ENCODE results near the gene GALNT10. TPM values are rescaled to one million over a fixed set of nuclear protein-coding genes. Genes with fewer than 3 reads are reported as not detected.

The GALNT10 gene
- total and polyA plus RNA-seq, 10 of the 15 experiments (the other 5 are each of a cell fraction or from before 2014, with no cell fraction given) = 3.9 to 35.4 (median 15.5) TPM

GRCh38 chr5:154303133-154303532 lies 112.6 kb downstream of the GALNT10 start:
- TF ChIP-seq IRF4 (IDR thresholded peaks at IDR 0.05; ENCODE audit: low read depth, low read length) (no peak), KLF5 (IDR thresholded peaks at IDR 0.05; ENCODE audit: partially characterized antibody) (no peak), SIN3A (IDR thresholded peaks at IDR 0.05; ENCODE audit: low read depth, low read length) (no peak), SUZ12 (IDR thresholded peaks at IDR 0.05; ENCODE audit: unreplicated experiment) (no peak), POLR2AphosphoS2 (IDR thresholded peaks at IDR 0.05; ENCODE audit: low read depth, low read length) (no peak), RAD21 (IDR thresholded peaks at IDR 0.05; ENCODE audit: insufficient read depth, low read depth, low read length) (no peak), SMAD1 (IDR thresholded peaks at IDR 0.05; ENCODE audit: low read depth, partially characterized antibody) (no peak), ATF2 (IDR thresholded peaks at IDR 0.05; ENCODE audit: low read length) (no peak), MYC (IDR thresholded peaks at IDR 0.05; ENCODE audit: insufficient read depth, insufficient read length, insufficient replicate concordance, low read length, severe bottlenecking) (no peak), RELB (IDR thresholded peaks at IDR 0.05; ENCODE audit: low read depth) (no peak), BCL11A (IDR thresholded peaks at IDR 0.05; ENCODE audit: low read depth, low read length) (no peak), TCF3 (IDR thresholded peaks at IDR 0.05; ENCODE audit: borderline replicate concordance, insufficient read depth, low read depth, low read length) (no peak), TBL1XR1 (IDR thresholded peaks at IDR 0.05; ENCODE audit: low read depth, low read length) (no peak), NFYB (IDR thresholded peaks at IDR 0.05; ENCODE audit: insufficient read depth, low read depth, low read length) (no peak), CBX5 (IDR thresholded peaks at IDR 0.05; ENCODE audit: low read depth) (no peak)
- Histone ChIP-seq H3K27ac (ENCODE audit: control insufficient read depth, insufficient read depth) (no peak overlapping the region), H3K27me3 (replicated peaks in 1 of 2; ENCODE audit: control insufficient read depth in 2 of 2, insufficient read depth in 2 of 2, low read length in 1 of 2) (no peaks in the 10 kb centered on the region), H3K36me3 (ENCODE audit: control insufficient read depth in 2 of 2, insufficient read depth in 2 of 2, low read length in 1 of 2) (peaks cover 6 to 19% of the 10 kb centered on the region in 2 experiments), H3K9me3 (replicated peaks; ENCODE audit: control insufficient read depth, insufficient read depth, low read length) (peaks cover 3% of the 10 kb centered on the region; the same call in 2 of the 3 replicates), H3K4me1 (ENCODE audit: control insufficient read depth, insufficient read depth, low read length) (no peaks in the 10 kb centered on the region), H3K79me2 (ENCODE audit: control insufficient read depth, insufficient read depth, low read length) (no peaks in the 10 kb centered on the region), H2AFZ (ENCODE audit: control insufficient read depth, low read depth, low read length) (no peak overlapping the region), H3K4me3 (no peak overlapping the region), H4K20me1 (ENCODE audit: control insufficient read depth, insufficient read depth) (no peaks in the 10 kb centered on the region), H3K4me2 (ENCODE audit: control insufficient read depth, insufficient read depth) (no peak overlapping the region), H3K9ac (ENCODE audit: control insufficient read depth, insufficient read depth, low read length) (no peak overlapping the region)
- in situ Hi-C loops (cut with MboI) (no loop called here), intact Hi-C loops (cut with micrococcal nuclease; ENCODE audit: unreplicated experiment) (no loop called here)
- ATAC-seq = no peak
- DNase-seq (ENCODE audit: low read depth, low spot score) = no peak
- ChIA-PET CTCF (interaction anchor here (0.7 to 1.3 kb wide), 4 partner anchors 10 to 231 kb away, joined by 3 to 5 read pairs (median 4); no protein-coding TSS in a partner anchor), SMC1A (ENCODE audit: uncharacterized antibody, unreplicated experiment) (interaction anchor here (0.7 to 1.7 kb wide), 2 partner anchors 15 to 123 kb away, joined by 3 to 4 read pairs; no protein-coding TSS in a partner anchor), POLR2A (no interaction called here), RAD21 (ENCODE audit: unreplicated experiment) (no interaction called here)
- 94% methylated on average over 1 of the region's 1 CpG for WGBS (ENCODE audit: insufficient coverage, insufficient replicate concordance, low lambda C conversion rate, missing lambda C conversion rate)
- BruUV-seq (replicated peaks) = no TSS peak
- no peak for FAIRE-seq
